HL-60 (cell line): ENCODE results near the gene GLT8D1.

Source experiments
- REST ChIP-seq: IDR thresholded peaks from 2 replicates; pipeline ENCODE4 v1.6.1; 2012; ENCODE audit warnings: low read depth; ENCODE audit not compliant: insufficient replicate concordance
- TF ChIP-seq, protein P1 (sequence below): IDR thresholded peaks from one replicate; pipeline ENCODE4 v1.5.1; 2011; ENCODE audit warnings: low read length, control low read depth, inconsistent platforms; ENCODE audit not compliant: insufficient read depth

DNA sequence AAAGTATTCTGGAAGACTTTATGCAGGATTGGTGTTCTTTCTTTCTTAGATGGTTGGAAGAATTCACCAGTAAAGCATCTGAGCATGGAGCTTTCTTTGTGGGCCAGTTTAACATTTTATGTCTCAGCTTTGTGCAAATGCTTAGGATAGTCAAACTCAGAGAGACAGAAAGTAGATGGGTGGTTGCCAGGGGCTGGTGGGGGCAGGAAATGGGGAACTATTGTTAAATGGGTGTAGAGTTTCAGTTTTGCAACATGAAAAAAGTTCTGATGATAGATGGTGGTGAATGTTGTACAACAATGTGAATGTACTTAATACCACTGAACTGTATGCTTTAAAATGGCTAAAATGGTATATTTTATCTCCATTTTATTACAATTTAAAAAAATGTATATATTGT is 25.1 kb upstream of the GLT8D1 start:
- TF ChIP-seq, protein P1, sequence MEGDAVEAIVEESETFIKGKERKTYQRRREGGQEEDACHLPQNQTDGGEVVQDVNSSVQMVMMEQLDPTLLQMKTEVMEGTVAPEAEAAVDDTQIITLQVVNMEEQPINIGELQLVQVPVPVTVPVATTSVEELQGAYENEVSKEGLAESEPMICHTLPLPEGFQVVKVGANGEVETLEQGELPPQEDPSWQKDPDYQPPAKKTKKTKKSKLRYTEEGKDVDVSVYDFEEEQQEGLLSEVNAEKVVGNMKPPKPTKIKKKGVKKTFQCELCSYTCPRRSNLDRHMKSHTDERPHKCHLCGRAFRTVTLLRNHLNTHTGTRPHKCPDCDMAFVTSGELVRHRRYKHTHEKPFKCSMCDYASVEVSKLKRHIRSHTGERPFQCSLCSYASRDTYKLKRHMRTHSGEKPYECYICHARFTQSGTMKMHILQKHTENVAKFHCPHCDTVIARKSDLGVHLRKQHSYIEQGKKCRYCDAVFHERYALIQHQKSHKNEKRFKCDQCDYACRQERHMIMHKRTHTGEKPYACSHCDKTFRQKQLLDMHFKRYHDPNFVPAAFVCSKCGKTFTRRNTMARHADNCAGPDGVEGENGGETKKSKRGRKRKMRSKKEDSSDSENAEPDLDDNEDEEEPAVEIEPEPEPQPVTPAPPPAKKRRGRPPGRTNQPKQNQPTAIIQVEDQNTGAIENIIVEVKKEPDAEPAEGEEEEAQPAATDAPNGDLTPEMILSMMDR: no peak
- TF ChIP-seq REST: no peak
